GM21447 (cell line): ENCODE results near the gene TSPAN12.
A peak's percentile ranks its signal among the peaks of the same experiment; 100 is the strongest.
"Not testable (repeated sequence)": the region's sequence is repeated elsewhere in the genome, so short reads cannot be mapped to it uniquely, and the experiment has no call there.

Experiments
- ATAC-seq: cut with Tn5 transposase; IDR thresholded peaks from one replicate; pipeline ENCODE4 v1.9.1; 2021; ENCODE audit not compliant: unreplicated experiment

The TSPAN12 gene

GRCh38 chr7:120807390-120807789 is 50.6 kb downstream of the TSPAN12 start:
- ATAC-seq = no peak

DNA sequence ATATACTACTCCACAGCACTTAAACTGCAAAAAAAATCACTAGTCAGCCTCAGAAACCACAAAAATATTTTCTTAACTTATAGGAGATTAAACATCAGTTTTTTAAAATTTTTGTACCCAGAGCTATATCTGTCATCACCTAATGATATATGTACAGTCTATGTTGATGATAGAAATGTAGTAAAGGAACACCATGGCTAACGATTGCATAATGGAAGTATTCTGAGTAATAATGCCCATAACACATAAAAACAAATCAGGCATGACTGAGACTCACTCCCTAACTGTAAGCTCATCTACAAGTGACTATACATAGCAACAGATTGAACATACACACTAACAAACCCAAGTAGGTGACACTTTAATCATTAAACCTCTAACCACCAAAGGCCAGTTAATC is 51.3 kb downstream of the TSPAN12 start:
- ATAC-seq = no peak

DNA sequence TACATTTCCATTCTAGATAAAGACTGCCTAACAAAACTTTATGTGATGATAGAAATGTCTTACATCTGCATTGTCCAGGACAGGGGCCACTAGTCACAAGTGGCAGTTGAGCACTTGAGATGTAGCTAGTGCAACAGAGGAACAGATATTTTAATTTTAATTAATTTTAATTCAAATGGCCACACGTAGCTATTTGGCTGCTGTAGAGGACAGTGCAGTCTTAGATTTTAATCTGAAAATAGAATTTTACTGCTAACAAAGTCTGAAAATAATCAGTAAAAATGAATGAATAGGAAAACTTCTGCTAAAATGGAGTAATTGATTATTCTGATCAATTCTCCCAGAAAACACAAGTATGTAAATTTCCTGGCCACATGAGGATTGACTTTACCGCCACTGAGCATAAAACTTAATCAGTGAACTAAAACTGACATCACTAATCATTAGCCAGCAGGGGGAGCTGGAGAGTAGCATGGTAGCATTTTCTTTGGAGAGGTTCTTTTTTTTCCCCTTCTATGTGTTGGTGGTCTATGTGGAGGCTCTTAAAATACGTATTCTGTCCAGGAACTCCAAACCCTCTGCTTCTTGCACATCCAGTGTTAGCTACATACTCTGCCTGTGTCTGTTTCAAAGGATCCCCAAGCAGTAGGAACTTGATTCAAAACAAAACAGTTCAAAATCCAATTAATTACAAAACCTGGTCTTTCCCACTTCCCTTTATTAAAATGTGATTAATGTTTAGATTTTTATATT is 52.1 kb downstream of the TSPAN12 start:
- ATAC-seq = peak; percentile 84

GRCh38 chr7:120802751-120803150 is 55.2 kb downstream of the TSPAN12 start:
- no peak for ATAC-seq

DNA sequence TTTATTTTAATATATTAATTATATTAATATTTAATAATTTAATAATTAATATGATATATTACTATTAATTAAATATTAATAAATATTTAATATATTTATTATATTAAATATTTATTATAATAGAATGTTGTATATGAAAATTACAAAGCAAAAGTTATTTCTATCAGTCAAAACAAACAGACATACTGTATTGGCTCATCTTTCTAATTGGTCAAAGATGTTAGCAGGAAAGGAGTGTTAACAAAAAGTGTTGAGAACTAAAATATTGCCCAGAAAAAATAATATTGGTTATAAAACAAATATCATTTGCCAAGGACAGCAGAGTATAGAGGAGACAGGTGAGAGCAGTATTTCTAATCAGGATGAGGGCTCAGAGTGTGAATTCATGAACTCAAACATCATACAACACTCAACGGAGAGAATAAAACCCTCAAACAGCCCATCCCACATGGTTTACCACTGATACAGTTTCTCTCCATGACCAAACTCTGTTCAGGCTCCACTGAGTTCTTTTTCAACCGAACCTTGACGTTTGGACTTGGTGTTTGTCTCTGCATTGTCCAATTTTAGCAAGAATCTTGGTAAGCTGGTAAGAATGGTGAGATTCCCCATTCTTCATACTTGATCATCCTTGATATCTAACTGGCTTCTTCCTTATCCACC is 58.0 kb downstream of the TSPAN12 start:
- no peak for ATAC-seq

DNA sequence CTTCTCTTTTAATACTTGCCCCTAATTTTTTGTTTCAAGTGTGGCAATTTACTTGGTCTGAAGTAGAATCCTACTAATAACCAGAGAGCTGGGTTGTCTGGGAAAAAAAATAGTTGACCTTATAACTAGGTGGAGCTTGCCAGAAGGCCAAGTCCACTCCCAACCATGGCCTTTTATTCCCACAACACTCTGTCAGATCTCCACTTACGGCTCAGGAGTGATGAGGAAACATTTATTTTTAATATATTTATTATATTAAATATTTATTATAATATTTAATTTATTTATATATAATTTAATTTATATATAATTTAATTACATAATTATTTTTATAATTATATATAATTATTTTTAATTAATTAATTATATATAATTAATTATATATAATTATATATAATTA is 58.8 kb downstream of the TSPAN12 start:
- no peak for ATAC-seq

- ATAC-seq = no peak
Measured at GRCh38 chr7:120797026-120797645, 60.8 kb downstream of the TSPAN12 start.

DNA sequence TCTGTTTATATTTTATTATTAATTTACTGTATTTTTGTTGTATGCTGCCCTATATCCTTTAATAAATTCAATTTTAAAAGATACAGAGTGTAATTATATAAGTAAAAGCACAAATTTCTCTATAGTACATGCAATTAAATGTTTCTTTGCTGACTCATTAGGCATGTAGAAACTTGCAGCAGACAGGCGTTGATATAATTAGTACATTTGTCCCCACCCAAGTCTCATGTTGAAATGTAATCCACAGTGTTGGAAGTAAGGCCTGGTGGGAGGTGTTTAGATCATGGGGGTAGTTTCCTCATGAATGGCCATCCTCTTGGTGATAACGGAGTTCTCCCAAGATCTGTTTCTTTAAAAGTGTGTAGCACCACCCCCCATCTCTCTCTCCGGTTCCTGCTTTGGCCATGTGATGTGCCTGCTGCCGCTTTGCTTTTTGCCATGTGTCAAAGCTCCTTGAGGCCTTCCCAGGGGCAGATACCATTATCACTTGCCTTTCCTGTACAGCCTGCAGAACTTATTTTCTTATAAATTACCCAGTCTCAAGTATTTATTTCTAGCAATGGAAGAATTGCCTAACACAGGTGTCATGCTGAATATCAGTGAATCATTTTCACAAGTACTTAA is 63.7 kb downstream of the TSPAN12 start:
- ATAC-seq = no peak

DNA sequence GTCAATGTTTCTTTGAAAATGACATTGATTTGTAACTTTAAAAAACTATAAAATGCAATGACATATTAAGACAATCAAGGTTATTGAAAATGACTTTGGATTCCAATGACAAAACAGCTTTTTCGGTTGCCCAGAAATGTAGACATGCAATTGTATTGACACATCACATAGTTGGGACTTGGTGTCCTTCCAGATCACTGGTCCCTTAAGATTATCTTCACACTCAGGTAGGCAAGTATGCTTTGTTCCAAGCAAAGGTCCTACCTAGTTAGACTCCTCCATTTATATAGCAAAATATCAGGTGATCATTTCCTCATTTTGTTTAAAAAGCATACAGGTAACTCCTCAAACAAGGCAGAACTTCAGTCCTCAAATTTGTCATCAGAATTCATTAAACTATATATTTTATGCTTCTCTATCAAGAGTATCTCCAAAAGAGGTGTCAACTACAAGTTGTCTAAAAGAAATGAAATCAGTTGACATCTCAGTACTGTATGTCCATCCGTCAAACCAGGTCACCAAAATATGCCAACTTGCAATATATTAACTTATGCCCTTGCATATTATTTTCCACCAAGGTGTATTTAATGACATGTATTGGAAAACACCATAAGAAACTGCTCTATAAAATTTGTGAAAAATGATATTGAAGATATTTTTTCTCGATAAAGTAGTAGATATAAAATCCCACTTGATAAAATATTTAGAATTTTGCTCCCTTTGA is 64.6 kb downstream of the TSPAN12 start:
- ATAC-seq = no peak

- no peak for ATAC-seq
Measured at GRCh38 chr7:120792861-120793130, 65.1 kb downstream of the TSPAN12 start.

DNA sequence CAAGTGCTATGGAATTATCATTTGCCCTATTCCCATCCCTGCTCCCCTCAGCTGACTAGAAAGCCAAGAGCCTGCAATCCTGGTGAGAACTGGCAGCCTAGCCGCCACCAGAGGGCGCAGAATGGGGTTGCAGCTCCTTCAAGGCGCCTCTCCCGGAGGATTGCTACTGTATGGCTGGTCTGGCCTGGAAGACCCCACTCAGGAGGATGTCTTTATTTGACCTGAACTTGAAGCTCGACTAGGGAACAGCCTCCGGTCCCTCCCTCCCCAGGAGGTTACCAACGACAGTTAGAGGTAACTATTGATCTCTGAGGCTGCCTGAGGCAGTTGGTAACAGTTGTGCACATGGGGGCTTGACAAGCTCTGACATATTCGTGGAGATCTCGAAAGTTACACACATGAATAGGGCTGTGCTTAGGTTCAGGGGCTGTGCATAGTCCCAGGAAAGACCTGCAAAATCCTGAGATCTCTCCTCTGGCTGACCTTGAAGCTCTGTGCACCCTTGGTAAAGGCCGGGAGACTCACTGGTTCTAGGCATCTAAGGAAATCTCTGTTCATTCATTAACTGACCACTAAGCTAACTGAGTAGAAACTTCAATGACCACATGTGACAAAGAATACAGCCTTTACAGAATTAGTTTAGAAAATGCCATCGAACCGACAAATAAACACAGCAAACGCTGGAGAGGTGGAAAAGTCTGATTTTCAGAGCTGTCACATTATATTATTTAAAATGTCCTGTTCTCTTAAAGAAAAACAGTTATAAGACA is 65.7 kb downstream of the TSPAN12 start:
- ATAC-seq = peak; percentile 94

- ATAC-seq = no peak
Measured at GRCh38 chr7:120785095-120785494, 72.8 kb downstream of the TSPAN12 start.

- ATAC-seq = no peak
Measured at GRCh38 chr7:120783721-120784120, 74.2 kb downstream of the TSPAN12 start.

DNA sequence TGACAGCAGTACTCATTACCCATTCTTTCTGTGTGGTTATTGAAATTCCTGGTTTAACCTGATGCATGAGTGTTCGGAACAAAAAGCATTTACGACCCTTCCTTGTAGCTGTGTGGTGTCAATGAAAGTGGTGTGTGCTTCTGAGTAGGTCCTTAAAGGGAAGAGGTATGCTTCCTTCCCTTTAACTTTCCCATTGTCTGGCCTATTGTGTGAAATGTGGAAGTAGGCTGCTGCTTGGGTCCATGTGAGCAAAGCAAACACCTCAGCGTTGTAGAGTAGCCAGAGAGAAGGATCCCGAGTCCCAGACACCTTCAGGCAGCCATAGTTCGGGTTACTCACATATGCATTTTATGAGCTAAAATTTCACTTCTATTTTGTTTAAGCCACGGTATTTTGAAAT is 74.7 kb downstream of the TSPAN12 start:
- ATAC-seq = no peak

GRCh38 chr7:120781924-120782323 is 76.0 kb downstream of the TSPAN12 start:
- ATAC-seq = not testable (repeated sequence)

DNA sequence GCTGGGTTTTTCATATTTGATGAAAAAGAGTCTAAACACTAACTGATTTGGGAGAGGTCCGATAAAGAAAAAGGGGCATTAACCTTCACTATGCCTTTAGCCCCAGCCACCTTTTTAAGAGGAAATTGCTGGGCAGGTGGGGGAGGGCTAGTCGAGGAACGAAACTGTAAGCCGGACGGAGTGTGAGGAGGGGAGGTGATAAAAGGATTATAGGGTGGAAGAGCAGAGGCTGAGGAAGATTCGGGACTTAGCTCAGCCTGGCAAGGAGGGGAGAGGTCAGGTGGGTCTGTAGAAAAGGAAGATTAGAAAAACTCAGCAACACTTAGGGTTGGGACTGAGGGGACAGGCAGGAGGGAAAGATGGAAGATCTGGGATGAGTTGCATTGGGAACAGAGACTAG is 77.0 kb downstream of the TSPAN12 start:
- no peak for ATAC-seq

- ATAC-seq = not testable (repeated sequence)
Measured at GRCh38 chr7:120780451-120780850, 77.5 kb downstream of the TSPAN12 start.

DNA sequence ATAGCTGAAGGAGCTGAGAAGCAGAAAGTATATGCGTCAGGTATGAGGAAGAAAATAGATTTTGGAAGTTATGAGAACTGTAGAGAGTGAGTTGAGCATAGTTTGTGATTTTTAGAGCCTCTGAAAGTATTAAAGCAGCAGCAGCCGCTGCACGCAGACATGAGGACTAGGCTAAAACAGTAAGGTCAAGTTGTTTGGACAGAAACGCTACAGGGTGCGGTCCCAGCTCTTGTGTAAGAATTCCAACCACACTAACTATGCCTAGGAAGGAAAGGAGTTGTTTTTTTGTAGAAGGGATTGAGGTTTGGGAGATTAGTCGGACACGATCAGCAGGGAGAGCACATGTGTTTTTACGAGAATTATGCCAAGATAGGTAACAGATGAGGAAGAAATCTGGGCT is 78.9 kb downstream of the TSPAN12 start:
- not testable (repeated sequence) for ATAC-seq

GRCh38 chr7:120775755-120776154 is 82.2 kb downstream of the TSPAN12 start:
- ATAC-seq = no peak

GRCh38 chr7:120774481-120774880 is 83.5 kb downstream of the TSPAN12 start:
- no peak for ATAC-seq

- no peak for ATAC-seq
Measured at GRCh38 chr7:120770206-120770605, 87.7 kb downstream of the TSPAN12 start.
